GM18519 (cell line): Measurements from ENCODE around the gene TMEM61.
"Not testable (repeated sequence)": the region's sequence is repeated elsewhere in the genome, so short reads cannot be mapped to it uniquely, and the experiment has no call there.

Experiments used
- ATAC-seq: cut with Tn5 transposase; IDR thresholded peaks from one replicate; pipeline ENCODE4 v1.9.1; 2021; ENCODE audit warnings: mild to moderate bottlenecking, moderate library complexity; ENCODE audit not compliant: unreplicated experiment, low FRiP score

Gene TMEM61

GRCh38 chr1:54998677-54999076 lies 18.2 kb downstream of the TMEM61 start, which contains the start of gene BSND:
Gene BSND, plus strand, starts transcription at chr1:54998933. Its CDS starts 254 bp downstream, at chr1:54999187.
- ATAC-seq: no peak

- ATAC-seq: no peak
These were observed 20.0 kb downstream of the TMEM61 start for GRCh38 chr1:55000110-55001085.

GRCh38 chr1:55001311-55001710 lies 20.9 kb downstream of the TMEM61 start:
- ATAC-seq: no peak

- no peak for ATAC-seq
These were observed 22.3 kb downstream of the TMEM61 start for GRCh38 chr1:55002686-55003085.

- no peak for ATAC-seq
These were observed 25.1 kb downstream of the TMEM61 start for GRCh38 chr1:55005351-55006140.

- no peak for ATAC-seq
These were observed 26.5 kb downstream of the TMEM61 start for GRCh38 chr1:55006931-55007330.

GRCh38 chr1:55007625-55008024 lies 27.2 kb downstream of the TMEM61 start:
- no peak for ATAC-seq

GRCh38 chr1:55010194-55010886 lies 29.9 kb downstream of the TMEM61 start:
- no peak for ATAC-seq

GRCh38 chr1:55010887-55011217 lies 30.4 kb downstream of the TMEM61 start:
- no peak for ATAC-seq

- no peak for ATAC-seq
These were observed 32.2 kb downstream of the TMEM61 start for GRCh38 chr1:55012661-55013060.

GRCh38 chr1:55015123-55015522 lies 34.7 kb downstream of the TMEM61 start:
- no peak for ATAC-seq

GRCh38 chr1:55015731-55016620 lies 35.5 kb downstream of the TMEM61 start:
- no peak for ATAC-seq

GRCh38 chr1:55018395-55018794 lies 38.0 kb downstream of the TMEM61 start:
- ATAC-seq: no peak

- ATAC-seq: no peak
These were observed 41.6 kb downstream of the TMEM61 start for GRCh38 chr1:55021942-55022546.

- not testable (repeated sequence) for ATAC-seq
These were observed 43.7 kb downstream of the TMEM61 start for GRCh38 chr1:55024163-55024562.

GRCh38 chr1:55026682-55027081 lies 46.3 kb downstream of the TMEM61 start:
- ATAC-seq: not testable (repeated sequence)

- ATAC-seq: not testable (repeated sequence)
These were observed 50.7 kb downstream of the TMEM61 start for GRCh38 chr1:55031098-55031497.

- no peak for ATAC-seq
These were observed 52.8 kb downstream of the TMEM61 start for GRCh38 chr1:55033265-55033614.

GRCh38 chr1:55034476-55035133 lies 54.2 kb downstream of the TMEM61 start:
- ATAC-seq: no peak
